ENCODE data around the gene ADTRP. TPM values are rescaled to one million over a fixed set of nuclear protein-coding genes. Genes with fewer than 3 reads are reported as not detected.

Gene ADTRP
- total RNA-seq, 1 donor from 2014 or later = 3.4 TPM

GRCh38 chr6:11665604-11666326, 112.8 kb downstream of the ADTRP start:
- H3K27me3 Mint-ChIP-seq (ENCODE audit: low read depth) = no peaks in the 10 kb centered on the region
- no peak for TF ChIP-seq CTCF (IDR thresholded peaks at IDR 0.05; ENCODE audit: unreplicated experiment)
- peaks cover 37% of the 10 kb centered on the region for H3K9me3 Mint-ChIP-seq
- H3K36me3 Mint-ChIP-seq = peaks cover 5% of the 10 kb centered on the region
- peaks cover 3% of the 10 kb centered on the region for H3K4me1 Mint-ChIP-seq
- DNase-seq (ENCODE audit: low spot score in 2 of 2, unreplicated experiment in 2 of 2) = no peak
- H3K4me3 Mint-ChIP-seq = no peak overlapping the region
- H3K27ac Mint-ChIP-seq = no peak overlapping the region

Other genes with a start within 250 kb of the ADTRP start
- 5.6 to 6.1 TPM (median 5.7 TPM) in 3 replicates for gene TMEM170B, start 241.1 kb downstream of the ADTRP start, total RNA-seq
- 63.4 to 69.4 TPM (median 64.0 TPM) in 3 replicates for gene HIVEP1, start 233.5 kb upstream of the ADTRP start, total RNA-seq

All from mesothelial cell of epicardium (in vitro differentiated cells).